CD4-positive, alpha-beta T cell treated with Interleukin-6 for 4 hours (primary cell): Measurements from ENCODE around the gene GNGT1.

Experiments
- DNase-seq: peaks from one replicate; pipeline ENCODE4 v3.0.0-alpha.2; 2020; ENCODE audit warnings: mixed read lengths

Gene GNGT1

DNA sequence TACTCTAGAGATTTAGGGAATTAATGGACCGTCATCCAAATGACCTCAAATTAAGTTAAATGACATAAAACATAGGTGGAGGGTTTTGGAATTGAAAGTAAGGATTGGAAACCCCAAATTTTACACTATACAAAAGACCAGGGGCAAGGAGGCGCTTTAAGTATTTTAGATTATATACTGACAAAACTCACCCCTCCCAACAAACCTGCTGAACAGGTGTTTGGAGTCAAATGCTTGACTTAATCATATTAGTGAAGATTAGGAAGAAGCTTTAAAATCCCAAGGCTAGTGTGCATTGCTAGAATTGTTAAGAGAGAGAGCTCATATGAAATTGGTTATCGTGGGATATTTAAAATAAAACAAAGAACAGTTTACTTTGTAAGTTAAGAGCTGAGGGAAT lies at the start of gene GNGT1:
TSS of gene GNGT1 (plus strand) at position 301 of the 400 bp plus-strand sequence. CDS start 180 bp downstream, outside the sequence.
- DNase-seq = no peak

DNA sequence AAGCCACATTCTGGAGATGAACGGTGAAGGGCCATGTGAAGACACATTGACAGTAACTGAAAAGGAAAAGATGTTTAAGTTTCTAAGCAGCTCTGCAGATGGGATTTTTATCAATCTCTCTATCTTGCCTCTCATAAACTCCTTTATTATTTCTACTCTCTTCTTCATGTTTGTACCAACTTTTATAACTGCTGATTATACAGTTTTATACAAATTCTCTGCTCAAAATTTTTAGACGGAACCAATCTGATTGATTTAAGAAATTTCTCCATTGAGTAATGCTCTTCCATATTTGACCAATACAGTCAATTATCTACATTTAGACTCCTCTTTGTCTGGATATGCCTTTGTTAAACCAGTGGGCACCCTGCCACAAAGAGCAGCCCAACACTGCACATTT lies 47.5 kb upstream of the GNGT1 start:
- DNase-seq = no peak

DNA sequence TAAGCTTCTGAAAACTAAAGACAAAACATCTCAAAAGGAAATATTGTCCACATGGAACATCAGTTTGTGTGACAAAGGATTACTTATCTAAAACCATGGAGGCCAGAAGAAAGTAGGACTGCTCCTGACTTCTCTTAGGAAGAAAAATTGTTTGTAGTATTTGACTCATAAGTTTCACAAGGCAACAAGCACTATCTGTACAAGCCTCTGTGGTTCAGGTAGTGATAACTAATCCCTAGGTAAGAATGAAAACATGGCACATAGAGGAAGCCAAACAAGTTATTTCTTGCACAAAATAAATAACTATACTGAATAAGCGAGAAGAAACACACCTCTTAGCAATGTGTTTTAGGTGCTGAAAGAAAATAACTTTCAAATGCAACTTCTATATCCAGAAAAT lies 46.1 kb upstream of the GNGT1 start:
- DNase-seq = no peak

DNA sequence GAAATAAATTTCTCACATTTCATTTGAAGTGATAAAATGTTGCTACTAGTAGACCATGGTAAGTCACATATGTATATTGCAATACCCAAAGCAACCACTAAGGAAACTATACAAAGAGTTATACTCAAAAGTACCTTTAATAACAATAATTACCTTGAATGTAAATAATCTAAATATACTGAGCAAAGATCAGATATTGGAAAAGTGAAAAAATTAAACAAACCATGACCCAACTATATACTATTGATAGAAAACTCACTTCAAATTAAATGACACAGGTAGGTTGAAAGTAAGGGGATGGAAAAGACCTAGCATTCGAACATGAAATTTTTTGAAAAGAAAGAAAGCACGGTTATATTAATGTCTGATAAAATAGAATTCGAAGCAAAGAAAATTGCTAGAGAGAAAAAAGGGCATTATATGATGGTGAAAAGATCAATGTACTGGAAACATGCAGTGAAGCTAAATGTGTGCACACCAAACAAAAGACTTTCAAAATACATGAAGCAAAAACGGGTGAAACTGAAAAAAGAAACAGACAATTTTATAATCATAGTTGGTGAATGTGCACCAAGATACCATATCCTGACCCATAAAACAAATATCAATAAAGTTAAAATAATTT lies 44.9 kb upstream of the GNGT1 start:
- DNase-seq = no peak

DNA sequence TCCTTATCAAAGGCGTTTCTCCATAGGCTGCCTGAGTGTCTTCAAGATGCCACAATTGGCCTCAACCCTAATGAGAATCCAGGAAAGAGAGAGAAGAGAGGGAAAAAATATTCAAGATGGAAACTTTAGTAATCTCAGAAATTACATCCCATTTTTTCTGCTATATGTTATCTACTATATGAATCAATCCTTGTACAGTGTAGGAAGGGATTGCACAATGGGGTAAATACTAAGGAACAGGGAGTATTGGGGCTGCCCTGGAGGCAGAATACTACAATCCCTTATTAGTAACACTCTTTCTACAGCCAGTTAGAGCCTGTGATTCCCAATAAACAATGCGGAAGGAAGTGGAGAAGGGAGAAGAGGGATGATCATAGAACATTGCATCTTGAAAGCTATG lies 43.7 kb upstream of the GNGT1 start:
- no peak for DNase-seq

DNA sequence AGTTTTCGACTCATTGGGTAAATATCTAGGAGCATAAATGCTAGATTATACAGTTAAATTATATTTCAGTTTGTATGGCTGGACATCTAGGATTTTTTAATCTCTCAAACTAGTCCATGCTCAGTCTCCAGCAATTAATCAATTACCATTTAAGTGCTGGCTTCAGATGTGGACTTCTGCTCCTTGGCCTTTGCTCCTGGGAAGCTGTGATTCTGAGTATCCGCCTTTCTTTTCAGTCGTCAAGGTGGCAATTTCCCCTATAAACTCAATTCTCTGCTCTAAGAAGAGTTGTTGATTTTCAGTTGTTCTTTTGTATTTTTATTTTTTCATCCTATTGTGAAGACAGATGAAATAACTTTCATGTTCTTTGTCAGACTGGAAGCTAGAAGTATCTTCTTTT lies 39.5 kb upstream of the GNGT1 start:
- no peak for DNase-seq

DNA sequence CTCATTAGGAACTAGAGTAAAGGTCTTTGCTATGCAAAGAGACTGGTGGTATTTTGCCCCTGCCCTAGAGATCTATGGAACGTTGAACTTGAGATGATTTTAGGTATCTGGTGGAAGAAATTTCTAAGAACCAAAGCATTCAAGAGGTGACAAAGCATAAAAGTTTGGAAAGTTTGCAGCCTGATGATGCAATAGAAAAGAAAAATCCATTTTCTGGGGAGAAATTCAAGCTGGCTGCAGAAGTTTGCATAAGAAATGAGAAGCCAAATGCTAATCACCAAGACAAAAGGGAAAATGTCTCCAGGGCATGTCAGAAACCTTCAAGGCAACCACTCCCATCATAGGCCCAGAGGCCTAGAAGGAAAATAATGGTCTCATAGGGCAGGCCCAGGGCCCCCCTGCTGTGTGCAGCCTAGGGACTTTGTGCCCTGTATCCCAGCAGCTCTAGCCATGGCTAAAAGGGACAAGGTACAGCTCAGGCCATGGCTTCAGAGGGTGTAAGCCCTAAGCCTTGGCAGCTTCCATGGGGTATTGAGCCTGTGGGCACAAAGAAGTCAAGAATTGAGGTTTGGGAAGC lies 32.3 kb upstream of the GNGT1 start:
- no peak for DNase-seq

DNA sequence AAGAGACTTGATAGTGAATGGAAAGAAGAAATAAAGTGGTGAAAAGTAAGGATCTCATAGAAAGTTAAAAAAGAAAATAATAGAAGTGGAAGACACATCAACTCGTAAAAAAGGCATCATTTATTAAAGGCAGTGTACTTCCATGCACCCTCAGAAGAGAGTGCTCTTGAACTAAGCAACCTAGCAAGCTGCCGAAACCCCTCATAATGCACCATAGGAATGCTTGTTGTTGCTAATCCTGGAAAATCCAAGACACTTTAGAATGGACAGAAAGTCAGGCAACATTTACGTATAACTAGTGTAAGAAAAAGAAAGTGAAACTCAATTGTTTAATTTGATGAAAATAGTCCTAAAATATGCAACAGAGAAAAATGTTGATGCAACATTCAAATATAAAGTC lies 28.6 kb upstream of the GNGT1 start:
- DNase-seq = no peak

DNA sequence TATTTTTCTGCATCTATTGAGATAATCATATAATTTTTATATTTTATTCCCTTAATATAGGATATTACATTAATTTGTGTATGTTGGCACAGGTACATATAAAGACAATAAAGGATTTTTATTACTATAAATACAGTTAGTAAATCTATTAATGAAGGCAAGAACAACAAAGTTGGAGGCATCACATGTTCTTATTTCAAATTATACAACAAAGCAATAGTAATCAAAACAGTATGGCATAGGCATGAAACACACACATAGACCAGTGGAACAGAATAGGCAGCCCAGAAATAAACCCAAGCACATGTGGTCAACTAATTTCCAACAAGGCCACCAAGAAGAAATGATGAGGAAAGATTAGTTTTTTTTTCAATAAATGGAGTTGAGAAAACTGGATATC lies 27.0 kb upstream of the GNGT1 start:
- no peak for DNase-seq

DNA sequence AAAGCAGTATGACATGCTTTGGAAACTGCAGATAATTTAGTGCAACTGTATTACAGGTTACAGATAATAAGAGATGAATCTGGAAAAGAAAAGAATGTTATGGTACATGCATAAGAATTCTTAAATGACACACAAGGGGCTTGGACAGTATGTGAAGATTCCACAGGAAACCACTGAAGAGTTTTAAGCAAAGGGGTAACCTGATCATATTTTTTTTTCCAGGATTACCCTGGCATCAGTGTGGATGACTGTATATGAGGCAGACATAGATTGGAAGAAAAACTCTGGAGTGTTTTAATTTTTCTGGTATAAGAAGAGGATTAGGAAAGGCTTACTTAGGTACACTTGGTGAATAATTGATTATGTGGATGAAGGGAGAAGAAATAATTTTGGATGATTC lies 23.9 kb upstream of the GNGT1 start:
- no peak for DNase-seq

DNA sequence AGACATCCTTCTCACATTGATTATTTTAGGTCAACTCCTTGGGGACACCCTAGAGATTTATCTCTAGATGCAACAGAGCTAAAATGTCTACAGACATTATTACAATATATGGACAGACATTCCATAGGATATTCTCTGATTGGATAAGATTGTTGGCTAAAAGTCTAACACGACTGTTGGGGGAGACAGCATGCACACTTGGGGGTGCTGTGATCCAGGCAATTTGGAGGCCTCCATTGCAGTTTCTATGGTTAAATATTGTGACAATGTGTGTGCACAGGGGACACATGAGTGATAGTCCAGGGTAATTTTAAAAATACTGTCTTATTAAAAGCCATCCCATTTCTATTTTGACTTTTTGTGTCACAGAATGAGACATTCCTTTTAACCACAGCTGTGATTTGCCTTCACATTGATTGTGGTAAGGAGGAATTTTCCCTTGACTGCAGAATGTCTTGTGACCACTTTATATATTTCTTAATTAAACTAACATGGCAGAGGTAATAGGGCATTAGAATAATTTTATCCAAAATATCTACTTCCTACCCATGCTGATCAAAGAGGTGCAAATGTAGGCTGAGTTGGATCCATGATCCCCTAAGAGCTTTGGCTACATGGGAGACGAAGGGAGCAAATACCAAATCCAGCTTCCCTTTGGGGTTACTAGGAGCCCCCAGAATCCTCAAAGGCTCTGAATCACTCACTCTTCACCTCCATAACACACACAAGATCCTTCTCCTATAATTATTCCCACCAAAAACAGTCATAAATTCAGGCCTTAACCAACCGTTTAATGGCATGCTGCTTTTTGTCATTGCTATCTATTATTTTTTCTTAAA lies 23.1 kb upstream of the GNGT1 start:
- DNase-seq = no peak

DNA sequence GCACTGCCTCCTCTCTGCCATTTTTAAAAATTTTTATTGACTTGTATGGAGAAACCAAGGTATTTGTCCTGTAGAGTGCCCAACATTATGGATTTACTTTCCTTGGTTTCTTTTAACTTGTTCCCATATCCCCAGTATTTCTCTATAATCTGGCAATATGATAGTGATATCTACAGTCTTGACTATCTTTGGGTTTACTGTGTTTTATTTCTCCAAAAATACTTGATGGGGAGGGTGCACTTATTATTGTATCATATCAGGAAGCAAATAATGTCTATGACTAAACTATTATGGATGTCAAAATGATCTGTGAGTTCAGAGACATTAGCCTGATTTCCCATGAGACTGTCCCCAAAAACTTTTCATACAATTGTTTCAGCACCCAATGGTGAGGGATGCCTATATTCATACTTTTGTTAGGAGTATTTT lies 22.4 kb upstream of the GNGT1 start:
- DNase-seq = no peak

DNA sequence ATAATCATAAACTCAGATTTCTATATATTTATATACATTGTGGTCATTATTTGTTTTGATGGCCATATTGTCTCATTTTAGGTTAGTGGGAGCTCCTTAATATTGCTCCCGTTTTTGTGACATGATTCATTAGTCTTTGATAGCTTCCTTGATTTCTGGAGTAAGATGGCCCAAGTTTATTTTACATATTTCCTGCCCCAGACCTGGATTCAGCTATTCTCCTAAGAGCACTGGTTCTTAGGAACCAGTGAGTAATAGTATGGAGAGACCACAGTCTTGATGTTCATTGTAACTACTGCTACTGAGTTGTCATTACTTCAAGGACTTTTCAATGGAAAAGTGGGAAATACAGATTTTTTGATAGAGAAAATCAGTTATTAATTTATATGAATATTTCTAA lies 21.8 kb upstream of the GNGT1 start:
- DNase-seq = no peak

DNA sequence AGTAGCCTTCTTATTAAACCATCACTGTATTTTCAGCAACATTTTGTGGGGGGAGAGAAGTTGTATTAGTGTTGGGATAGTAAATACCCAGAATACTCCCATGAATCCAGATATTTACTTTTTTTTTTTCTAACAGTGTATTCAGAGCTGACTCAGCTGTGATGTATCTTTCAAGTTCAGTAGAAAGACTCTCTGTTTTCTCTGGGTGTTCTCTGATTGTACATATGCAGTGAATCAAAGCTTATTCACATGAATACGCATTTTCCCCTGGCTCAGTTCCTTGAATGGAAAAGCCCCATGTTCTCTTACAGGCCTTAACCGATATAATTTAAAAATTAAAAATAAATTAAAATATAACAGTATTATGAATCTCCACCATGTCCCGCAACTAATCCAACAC lies 17.1 kb upstream of the GNGT1 start:
- no peak for DNase-seq

DNA sequence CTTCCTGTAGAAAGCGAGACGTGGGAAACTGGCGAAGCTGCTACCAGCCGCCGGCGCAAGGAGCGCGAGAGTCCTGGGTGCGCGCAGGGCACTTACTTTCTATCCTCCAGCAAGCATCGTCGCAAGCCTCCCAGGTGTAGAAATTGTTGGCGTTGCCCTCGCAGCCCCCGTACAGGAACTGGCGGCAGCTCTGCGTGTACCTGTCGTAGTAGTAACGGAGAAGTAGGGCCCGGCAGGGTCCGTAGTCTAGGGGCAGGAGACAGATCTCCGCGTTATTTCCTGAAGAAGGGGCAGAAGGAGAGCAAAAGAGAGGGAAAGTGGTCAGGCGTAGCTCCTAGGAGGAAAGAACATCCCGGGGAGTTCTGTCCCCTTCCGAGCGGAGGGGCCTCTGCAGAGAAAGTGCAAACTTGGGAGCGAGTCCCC lies 16.3 kb upstream of the GNGT1 start:
- DNase-seq = no peak

DNA sequence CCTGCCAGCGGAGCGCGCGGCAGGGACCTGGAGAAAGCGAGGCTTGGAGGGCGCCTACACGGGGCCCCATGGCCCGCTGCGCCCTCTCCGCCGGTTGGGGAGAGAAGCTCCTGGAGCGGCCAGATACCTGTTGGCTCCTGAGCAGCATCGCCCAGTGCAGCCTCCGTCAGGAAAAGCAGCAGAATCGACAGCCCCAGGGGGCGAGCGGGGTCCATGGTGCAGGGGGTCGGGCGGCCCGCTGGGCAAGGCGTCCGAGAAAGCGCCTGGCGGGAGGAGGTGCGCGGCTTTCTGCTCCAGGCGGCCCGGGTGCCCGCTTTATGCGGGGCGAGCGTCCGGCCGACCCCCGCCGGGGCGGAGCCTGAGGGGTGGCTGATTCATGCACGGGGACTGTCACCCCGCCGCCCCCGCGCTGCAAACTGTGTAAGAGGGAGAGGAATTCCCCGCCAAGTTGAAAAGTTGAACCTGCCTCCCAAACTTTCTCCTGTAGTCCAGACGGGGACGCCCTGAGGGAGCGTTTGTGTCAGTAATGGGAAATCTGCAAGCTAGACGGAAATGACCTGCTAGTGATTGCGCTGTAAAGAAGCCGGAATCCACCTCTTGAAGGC lies 15.8 kb upstream of the GNGT1 start, which contains the start of gene TFPI2:
TSS of gene TFPI2 (minus strand) at position 290 of the 605 bp plus-strand sequence. CDS start at position 215, 75 bp downstream.
- DNase-seq = no peak

DNA sequence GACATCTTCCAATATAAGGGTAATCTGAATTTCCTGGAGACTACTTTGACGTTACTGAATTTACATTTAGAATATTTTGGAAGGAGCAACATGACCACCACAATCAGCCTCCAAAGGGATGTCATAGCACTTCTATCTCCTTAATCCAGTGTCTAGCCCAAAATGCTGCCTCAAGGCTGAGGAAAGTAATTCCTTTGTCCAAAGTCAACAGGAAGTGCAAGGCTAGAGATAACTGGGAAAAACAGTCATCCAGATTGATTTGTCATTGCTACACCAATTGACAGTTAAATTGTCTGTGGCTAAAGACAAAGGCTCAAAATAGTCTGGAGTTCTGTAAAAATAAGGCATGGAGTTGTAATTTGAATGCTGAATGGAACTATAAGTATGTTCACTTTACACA lies 11.9 kb upstream of the GNGT1 start:
- DNase-seq = no peak

DNA sequence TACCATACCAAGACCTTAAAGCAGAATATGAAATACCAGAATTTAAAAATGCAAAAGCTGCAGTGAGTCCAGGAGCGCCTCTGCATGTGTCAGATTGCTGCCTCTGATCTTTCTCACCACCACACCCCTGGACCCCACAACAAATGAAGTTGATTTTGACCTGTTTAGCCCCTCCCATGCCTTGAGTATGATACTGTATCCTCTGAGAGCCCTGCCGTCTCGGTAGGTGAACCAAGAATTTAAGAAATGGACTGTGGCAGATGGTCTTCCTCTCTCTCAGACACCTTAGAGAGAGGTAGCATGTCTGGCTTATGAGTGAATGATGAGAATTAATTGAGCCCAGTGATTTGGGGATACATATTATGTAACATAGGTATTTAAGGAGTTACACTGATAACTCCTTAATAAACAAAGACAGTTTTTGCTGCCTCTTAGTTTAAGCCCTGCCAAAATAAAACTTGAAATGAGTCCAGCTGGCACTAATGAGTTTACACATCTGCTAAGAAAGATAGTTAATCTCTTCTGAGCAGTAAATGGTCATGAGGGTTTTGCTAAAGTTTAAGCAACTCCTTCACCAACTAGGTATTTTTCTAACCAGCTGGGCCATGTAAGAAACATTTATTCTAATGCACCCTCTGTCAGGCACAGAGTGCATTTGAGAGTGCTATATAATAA lies 11.3 kb upstream of the GNGT1 start:
- no peak for DNase-seq

DNA sequence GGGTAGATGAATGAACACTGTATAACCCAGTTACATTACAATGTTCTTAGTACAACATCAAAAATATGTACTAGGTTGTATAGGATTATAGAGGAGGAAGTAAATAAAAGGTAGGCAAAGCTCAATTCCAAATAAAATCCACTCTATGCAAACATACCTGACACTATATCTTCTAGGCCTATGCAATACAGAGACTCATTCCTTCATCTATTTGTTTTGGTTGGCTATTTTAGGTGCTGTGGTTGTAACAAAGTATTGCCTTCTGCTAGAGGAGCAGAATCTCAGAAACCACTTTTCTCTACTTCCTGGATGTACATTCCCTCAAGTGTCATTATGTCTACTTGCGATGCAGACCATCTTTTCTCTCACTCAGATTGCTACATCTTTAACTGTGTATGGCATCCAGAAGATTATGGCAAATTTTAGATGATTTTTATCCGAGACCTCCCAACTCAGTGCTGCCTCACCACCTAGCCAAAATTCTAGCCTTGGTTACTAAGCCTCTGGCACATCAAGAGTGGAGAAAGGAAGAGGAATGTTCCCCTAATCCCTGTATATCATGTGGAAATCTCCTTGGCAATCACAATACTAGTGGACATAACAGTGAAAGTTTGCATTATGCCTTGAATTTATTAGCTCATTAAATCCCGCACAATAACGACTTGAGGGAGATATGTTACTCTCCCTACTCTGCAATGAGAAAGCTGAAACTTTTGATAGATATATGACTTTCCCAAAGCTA lies 10.3 kb upstream of the GNGT1 start:
- no peak for DNase-seq

DNA sequence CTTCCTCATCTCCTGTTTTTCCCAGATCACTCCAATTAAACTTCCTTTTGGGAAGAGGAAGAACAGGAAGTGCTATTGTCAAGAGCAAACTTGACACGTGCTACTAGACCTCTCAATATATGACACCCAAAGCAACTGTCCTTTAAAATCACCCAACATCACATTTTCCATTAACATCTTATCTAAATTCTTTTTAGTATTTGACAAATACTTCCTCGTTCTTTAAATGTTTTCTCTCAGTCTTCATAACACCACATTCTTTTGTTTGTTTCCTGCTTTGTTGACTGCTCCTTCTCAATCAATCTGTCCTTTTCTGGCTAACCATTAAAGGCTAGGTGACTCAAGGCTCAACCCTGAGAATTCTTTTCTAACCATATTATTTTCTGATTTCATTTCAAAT lies 8.7 kb upstream of the GNGT1 start:
- DNase-seq = no peak

DNA sequence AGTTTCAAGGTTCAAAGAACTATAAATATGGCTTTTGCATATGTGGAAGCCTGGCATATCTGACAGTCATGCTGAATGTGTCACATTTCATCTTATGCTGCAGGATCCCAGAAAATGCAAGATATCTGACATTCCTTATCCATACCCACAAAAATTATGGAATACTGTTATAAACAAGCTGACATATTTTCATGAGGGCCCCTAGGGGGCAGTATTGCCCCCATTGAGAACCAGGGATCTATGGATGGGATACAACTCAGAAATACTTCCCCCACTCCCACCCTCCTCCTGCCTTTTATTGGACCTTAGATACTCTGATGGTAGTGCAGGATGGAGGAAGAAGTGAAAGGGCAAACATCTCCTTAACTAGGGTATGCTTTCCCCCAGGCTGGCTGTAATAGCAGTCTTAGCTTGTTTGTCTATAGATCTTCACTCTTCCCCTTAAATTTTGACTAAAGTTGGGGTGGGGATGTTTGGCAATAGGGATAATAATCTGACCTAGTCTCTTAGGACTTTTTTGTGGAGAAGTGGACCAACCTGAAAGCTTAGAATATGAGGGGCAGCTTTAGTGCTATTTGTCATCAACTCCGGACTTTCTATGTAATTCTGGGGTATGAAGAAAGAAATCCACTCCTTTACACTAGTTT lies 3.5 kb upstream of the GNGT1 start:
- DNase-seq = no peak
